Glutamatergic neuron (in vitro differentiated cells): ENCODE results near the gene ZCCHC3. TPM values are rescaled to one million over a fixed set of nuclear protein-coding genes. Genes with fewer than 3 reads are reported as not detected.
A peak's percentile ranks its signal among the peaks of the same experiment; 100 is the strongest.

Source experiments
- DNase-seq: peaks from one replicate; pipeline ENCODE4 v3.0.0; 2022
- H3K27ac Mint-ChIP-seq: one replicate; pipeline ENCODE4 v1.8.0; 2020; ENCODE audit warnings: mild to moderate bottlenecking, mixed read lengths, inconsistent platforms; ENCODE audit not compliant: unreplicated experiment
- H3K27me3 Mint-ChIP-seq: one replicate; pipeline ENCODE4 v1.8.0; 2020; ENCODE audit warnings: mild to moderate bottlenecking, moderate library complexity, mixed read lengths, inconsistent platforms; ENCODE audit not compliant: unreplicated experiment
- H3K36me3 Mint-ChIP-seq: one replicate; pipeline ENCODE4 v1.8.0; 2020; ENCODE audit warnings: mild to moderate bottlenecking, mixed read lengths, inconsistent platforms; ENCODE audit not compliant: unreplicated experiment
- H3K4me1 Mint-ChIP-seq: one replicate; pipeline ENCODE4 v1.8.0; 2020; ENCODE audit warnings: mild to moderate bottlenecking, low read depth, mixed read lengths, inconsistent platforms; ENCODE audit not compliant: unreplicated experiment
- H3K4me3 Mint-ChIP-seq: one replicate; pipeline ENCODE4 v1.8.0; 2020; ENCODE audit warnings: mild to moderate bottlenecking, mixed read lengths, inconsistent platforms; ENCODE audit not compliant: unreplicated experiment
- H3K9me3 Mint-ChIP-seq: one replicate; pipeline ENCODE4 v1.8.0; 2020; ENCODE audit warnings: mild to moderate bottlenecking, moderate library complexity, mixed read lengths, inconsistent platforms; ENCODE audit not compliant: unreplicated experiment
- total RNA-seq: library from RNA; stranded (reverse); fragmentation: NEBNext Ultra II Directional; extraction: Animal tissue kit (Norgen Biotek cat#: 25700); gene quantifications from one replicate; pipeline ENCODE4 v1.2.1, GENCODE V29; 2021; ENCODE audit not compliant: unreplicated experiment
- TF ChIP-seq, protein P1 (sequence below): fragments of 200-600 bp; sonication (generic); IDR thresholded peaks from one replicate; pipeline ENCODE4 v1.5.0; 2021; ENCODE audit not compliant: partially characterized antibody, unreplicated experiment

Gene ZCCHC3
- total RNA-seq, 1 donor from 2014 or later = 15.3 TPM

DNA sequence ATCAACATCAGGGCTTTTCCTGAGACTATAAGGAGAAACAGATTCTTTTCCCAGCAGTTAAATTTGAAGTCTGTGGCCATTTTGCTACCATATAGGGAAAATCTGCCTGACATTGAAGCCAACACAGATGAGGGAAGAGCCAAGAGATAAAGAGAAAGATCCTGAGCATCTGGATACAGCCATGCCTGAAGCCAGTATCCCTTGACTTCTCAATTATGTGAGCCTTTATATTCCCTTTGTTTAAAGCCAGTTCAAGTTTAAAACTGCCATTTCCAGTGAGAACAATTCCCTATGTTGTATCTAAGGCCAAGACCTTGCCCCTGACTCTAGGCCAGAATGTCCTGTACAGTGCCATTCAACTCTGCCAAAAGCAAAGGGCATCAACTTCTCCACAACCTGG is 45.7 kb downstream of the ZCCHC3 start:
- Mint-ChIP-seq H3K27ac (no peak overlapping the region), H3K36me3 (no peaks in the 10 kb centered on the region), H3K4me1 (peaks cover 2% of the 10 kb centered on the region), H3K9me3 (peaks cover 8% of the 10 kb centered on the region), H3K27me3 (peaks cover 7% of the 10 kb centered on the region), H3K4me3 (no peak overlapping the region)
- no peak for DNase-seq
- TF ChIP-seq, protein P1, sequence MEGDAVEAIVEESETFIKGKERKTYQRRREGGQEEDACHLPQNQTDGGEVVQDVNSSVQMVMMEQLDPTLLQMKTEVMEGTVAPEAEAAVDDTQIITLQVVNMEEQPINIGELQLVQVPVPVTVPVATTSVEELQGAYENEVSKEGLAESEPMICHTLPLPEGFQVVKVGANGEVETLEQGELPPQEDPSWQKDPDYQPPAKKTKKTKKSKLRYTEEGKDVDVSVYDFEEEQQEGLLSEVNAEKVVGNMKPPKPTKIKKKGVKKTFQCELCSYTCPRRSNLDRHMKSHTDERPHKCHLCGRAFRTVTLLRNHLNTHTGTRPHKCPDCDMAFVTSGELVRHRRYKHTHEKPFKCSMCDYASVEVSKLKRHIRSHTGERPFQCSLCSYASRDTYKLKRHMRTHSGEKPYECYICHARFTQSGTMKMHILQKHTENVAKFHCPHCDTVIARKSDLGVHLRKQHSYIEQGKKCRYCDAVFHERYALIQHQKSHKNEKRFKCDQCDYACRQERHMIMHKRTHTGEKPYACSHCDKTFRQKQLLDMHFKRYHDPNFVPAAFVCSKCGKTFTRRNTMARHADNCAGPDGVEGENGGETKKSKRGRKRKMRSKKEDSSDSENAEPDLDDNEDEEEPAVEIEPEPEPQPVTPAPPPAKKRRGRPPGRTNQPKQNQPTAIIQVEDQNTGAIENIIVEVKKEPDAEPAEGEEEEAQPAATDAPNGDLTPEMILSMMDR = no peak

DNA sequence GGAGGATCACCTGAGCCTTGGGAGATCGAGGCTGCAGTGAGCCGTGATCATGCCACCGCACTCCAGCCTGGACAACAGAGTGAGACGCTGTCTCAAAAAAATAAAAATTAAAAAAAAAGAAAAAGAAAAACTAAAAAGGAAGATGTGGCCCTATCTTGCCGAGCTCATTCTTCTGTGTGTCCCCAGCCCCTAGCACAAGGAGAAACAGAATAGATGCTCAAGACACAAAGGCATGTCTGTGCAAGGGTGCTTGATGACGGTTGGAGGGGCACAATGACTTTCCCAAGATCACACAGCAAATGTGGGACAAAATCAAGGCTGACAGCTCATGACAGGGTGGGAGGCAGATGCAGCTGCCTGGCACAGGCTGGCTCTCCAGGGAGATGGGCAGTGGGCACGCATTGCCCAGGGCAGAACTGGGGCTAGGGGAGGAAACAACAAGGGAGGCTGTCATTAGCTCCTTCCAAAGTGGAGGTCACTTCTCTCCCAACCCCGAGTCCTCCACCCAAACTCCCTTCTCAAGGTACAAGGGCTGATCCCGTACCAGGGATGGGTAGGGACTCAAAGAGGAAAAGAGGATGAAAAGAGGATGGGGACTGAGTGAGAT is 48.8 kb downstream of the ZCCHC3 start:
- Mint-ChIP-seq H3K4me1 (peaks cover 11% of the 10 kb centered on the region), H3K36me3 (no peaks in the 10 kb centered on the region), H3K27ac (peak overlapping the region; percentile 94), H3K9me3 (peaks cover 17% of the 10 kb centered on the region), H3K4me3 (peak overlapping the region; percentile 90), H3K27me3 (peaks cover 15% of the 10 kb centered on the region)
- DNase-seq = no peak
- TF ChIP-seq, protein P1 = no peak

DNA sequence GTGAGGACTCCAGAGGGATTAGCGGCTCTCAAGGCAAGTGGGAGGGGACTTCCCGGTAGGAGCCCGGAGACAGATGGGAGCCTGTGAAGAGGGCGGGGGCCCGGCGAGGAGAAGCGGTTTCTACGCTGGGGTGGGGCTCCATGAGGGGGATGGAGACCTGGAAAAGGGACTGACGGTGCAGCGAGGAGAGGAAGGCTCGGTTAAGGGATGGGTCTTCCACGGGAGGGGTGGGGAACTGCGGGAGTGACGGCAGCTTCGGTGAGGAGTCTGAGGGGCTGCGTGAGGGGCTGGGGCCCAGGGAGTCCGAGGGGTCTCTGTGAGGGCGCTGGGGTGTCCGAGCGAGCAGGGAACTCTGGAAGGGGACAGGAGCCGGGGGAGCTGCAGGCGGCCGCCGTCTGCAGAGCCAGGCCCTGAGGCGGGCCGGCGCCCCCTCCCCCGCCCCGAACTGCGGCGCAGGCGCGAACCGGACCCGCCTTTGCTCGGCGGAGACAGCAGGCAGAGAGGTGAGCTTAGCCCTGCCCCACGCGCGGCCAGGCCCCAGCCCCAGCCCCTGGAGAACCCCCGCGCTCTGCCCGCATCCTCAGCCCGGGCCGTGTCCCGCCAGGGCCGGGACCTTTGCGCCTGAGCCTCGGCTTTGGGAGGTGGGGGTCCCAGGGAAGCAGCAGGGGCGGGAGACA is 49.4 kb downstream of the ZCCHC3 start, which contains the start of gene NRSN2:
TSS of gene NRSN2 (plus strand) at position 472 of the 677 bp plus-strand sequence. CDS start 2,533 bp downstream, outside the sequence.
- Mint-ChIP-seq H3K4me3 (peak within 1 kb of the TSS; percentile 99), H3K9me3 (peaks cover 17% of the 10 kb centered on the region), H3K36me3 (no peaks in the 10 kb centered on the region), H3K4me1 (peaks cover 11% of the 10 kb centered on the region), H3K27ac (peak within 1 kb of the TSS; percentile 100), H3K27me3 (peaks cover 15% of the 10 kb centered on the region)
- TF ChIP-seq, protein P1 = no peak
- DNase-seq = peak; percentile 86

DNA sequence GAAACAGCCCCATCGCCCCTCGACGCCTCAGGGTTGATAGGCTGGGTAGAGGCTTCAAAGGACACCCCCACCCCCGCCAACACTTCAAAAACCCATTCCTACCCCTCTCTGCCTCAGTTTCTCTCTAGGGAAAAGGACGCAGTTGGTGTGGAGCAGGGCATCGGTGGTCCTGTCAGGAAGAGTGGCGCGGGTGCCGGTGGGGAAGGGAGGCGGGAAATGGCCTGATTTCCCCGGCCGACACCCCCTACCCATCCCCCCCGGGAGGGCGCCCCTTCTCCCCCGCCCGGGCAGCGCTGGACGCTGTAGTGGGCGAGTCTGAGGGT is 49.9 kb downstream of the ZCCHC3 start:
- H3K4me1 Mint-ChIP-seq = peaks cover 16% of the 10 kb centered on the region
- DNase-seq = no peak
- peak overlapping the region; percentile 100 for H3K27ac Mint-ChIP-seq
- peak overlapping the region; percentile 83 for H3K4me3 Mint-ChIP-seq
- no peaks in the 10 kb centered on the region for H3K36me3 Mint-ChIP-seq
- peaks cover 15% of the 10 kb centered on the region for H3K27me3 Mint-ChIP-seq
- TF ChIP-seq, protein P1 = no peak
- H3K9me3 Mint-ChIP-seq = peaks cover 17% of the 10 kb centered on the region
